SK-MEL-5 (cell line): Measurements from ENCODE around the gene DNPH1. TPM values are rescaled to one million over a fixed set of nuclear protein-coding genes. Genes with fewer than 3 reads are reported as not detected.

Experiments used
- DNase-seq: peaks from one replicate; pipeline ENCODE4 v3.0.0-alpha.2; 2016; ENCODE audit warnings: low read depth, low spot score
- in situ Hi-C: cut with HindIII; loops from 2 replicates; pipeline ENCODE4 v1.10.0; 2016; ENCODE audit warnings: low sequenced_read_pairs, high pct_unique_total_duplicates, low pct_unique_long_range_greater_than_20kb
- total RNA-seq: library from RNA; depleted of rRNA; stranded (reverse); fragments of >200 nt; shearing (Covaris generic); gene quantifications from 2 replicates; pipeline ENCODE4 v1.2.3, GENCODE V29; 2014

DNPH1 gene
- total RNA-seq, 1 experiment from 2014 or later: 109 TPM

GRCh38 chr6:43253401-43253800 lies 24.1 kb upstream of the DNPH1 start:
- DNase-seq: no peak
- in situ Hi-C loops: no loop called here

GRCh38 chr6:43250992-43251373 lies 21.7 kb upstream of the DNPH1 start:
- in situ Hi-C loops: no loop called here
- DNase-seq: no peak

GRCh38 chr6:43248791-43249190 lies 19.5 kb upstream of the DNPH1 start:
- in situ Hi-C loops: no loop called here
- DNase-seq: no peak

GRCh38 chr6:43248101-43248500 lies 18.8 kb upstream of the DNPH1 start:
- in situ Hi-C loops: no loop called here

GRCh38 chr6:43247114-43247999 lies 18.1 kb upstream of the DNPH1 start:
- DNase-seq: peak; percentile 55

More at GRCh38 chr6:43248101-43248500, 18.8 kb upstream of the DNPH1 start:
- DNase-seq: no peak

GRCh38 chr6:43246301-43247113 lies 17.2 kb upstream of the DNPH1 start:
- peak; percentile 17 for DNase-seq
- in situ Hi-C loops: no loop called here

More at GRCh38 chr6:43247114-43247999, 18.1 kb upstream of the DNPH1 start:
- in situ Hi-C loops: no loop called here

GRCh38 chr6:43243664-43244321 lies 14.5 kb upstream of the DNPH1 start:
- in situ Hi-C loops: no loop called here
- no peak for DNase-seq

GRCh38 chr6:43242908-43243663 lies 13.8 kb upstream of the DNPH1 start, which contains the start of gene TTBK1:
TSS of gene TTBK1 (plus strand) at chr6:43243481. CDS start at chr6:43246661, 3,180 bp downstream.
- in situ Hi-C loops: no loop called here
- DNase-seq: no peak

- DNase-seq: no peak
- in situ Hi-C loops: no loop called here
These were observed 12.2 kb upstream of the DNPH1 start for GRCh38 chr6:43241446-43241845.

- in situ Hi-C loops: no loop called here
- no peak for DNase-seq
These were observed 11.7 kb upstream of the DNPH1 start for GRCh38 chr6:43240950-43241349.

- DNase-seq: no peak
- in situ Hi-C loops: no loop called here
These were observed 9.8 kb upstream of the DNPH1 start for GRCh38 chr6:43239054-43239453.

GRCh38 chr6:43235841-43236240 lies 6.6 kb upstream of the DNPH1 start:
- no peak for DNase-seq
- in situ Hi-C loops: no loop called here

GRCh38 chr6:43231735-43232450 lies 2.6 kb upstream of the DNPH1 start:
- in situ Hi-C loops: no loop called here

GRCh38 chr6:43231053-43231452 lies 1.8 kb upstream of the DNPH1 start:
- in situ Hi-C loops: no loop called here
- DNase-seq: no peak

More at GRCh38 chr6:43231735-43232450, 2.6 kb upstream of the DNPH1 start:
- DNase-seq: no peak

- DNase-seq: no peak
- in situ Hi-C loops: no loop called here
These were observed 731 bp upstream of the DNPH1 start for GRCh38 chr6:43229803-43230620.
